ENCODE results near the gene BCL2.

DNA sequence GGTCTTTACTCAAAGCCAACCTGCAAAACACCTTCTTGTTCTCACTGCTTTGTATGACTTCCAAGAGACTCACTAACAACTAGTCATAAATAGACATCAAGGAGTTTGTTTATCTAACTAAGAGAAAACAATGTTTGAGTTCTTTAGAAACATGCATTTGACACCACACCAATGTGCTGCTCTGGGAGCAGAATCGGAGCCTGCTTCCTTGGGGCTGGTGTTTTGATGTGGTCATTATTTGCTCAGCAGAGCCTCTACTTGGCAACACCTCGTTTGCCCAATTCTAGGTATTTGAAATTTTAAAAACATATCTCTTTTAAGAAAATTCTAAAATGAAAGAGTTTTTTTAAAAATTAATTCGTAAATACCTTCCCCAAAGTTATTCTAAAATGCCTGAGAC is 167.5 kb downstream of the BCL2 start:
- TF ChIP-seq, protein P1, sequence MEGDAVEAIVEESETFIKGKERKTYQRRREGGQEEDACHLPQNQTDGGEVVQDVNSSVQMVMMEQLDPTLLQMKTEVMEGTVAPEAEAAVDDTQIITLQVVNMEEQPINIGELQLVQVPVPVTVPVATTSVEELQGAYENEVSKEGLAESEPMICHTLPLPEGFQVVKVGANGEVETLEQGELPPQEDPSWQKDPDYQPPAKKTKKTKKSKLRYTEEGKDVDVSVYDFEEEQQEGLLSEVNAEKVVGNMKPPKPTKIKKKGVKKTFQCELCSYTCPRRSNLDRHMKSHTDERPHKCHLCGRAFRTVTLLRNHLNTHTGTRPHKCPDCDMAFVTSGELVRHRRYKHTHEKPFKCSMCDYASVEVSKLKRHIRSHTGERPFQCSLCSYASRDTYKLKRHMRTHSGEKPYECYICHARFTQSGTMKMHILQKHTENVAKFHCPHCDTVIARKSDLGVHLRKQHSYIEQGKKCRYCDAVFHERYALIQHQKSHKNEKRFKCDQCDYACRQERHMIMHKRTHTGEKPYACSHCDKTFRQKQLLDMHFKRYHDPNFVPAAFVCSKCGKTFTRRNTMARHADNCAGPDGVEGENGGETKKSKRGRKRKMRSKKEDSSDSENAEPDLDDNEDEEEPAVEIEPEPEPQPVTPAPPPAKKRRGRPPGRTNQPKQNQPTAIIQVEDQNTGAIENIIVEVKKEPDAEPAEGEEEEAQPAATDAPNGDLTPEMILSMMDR (IDR thresholded peaks at IDR 0.05; ENCODE audit: low read depth, low read length) = no peak
- TF ChIP-seq EZH2phosphoT487 (IDR thresholded peaks at IDR 0.05; ENCODE audit: low read depth) = no peak
